HL-60 (cell line): ENCODE measurements around the gene SMTNL1.
A peak's percentile ranks its signal among the peaks of the same experiment; 100 is the strongest.

ENCODE experiments used
- GABPA ChIP-seq: IDR thresholded peaks from 2 replicates; pipeline ENCODE4 v1.6.1; 2012; ENCODE audit warnings: low read depth
- POLR2AphosphoS5 ChIP-seq: IDR thresholded peaks from 2 replicates; pipeline ENCODE4 v1.6.1; 2012; ENCODE audit warnings: low read depth
- TF ChIP-seq, protein P1 (sequence below): IDR thresholded peaks from one replicate; pipeline ENCODE4 v1.5.1; 2011; ENCODE audit warnings: low read length, control low read depth, inconsistent platforms; ENCODE audit not compliant: insufficient read depth

DNA sequence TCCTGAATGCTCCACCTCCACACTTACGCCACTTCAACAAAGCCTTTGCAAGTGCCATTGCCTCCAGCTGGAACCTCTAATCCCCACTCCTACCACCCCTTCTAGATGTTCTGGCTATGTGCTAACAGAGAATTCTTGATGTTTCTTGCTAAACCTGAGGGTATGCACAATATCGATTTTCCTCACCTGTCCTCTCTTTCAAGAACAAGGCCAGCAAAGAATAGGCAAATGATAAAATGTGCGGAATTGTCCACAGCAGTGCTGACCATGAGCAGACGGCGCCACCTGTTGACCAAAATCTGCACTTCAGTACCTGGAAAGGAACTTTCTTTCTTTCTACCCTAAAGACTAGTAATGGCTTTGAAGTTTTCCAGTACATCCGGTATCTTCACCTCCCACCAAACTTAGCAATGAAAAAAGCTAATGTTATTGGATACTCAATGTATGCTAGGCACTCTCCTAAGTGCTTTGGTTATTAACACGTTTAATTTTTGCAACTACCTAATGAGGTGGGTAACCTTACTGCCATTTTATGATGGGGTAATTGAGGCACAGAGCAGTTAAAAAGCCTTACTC, 10.3 kb upstream of the SMTNL1 start:
- TF ChIP-seq, protein P1, sequence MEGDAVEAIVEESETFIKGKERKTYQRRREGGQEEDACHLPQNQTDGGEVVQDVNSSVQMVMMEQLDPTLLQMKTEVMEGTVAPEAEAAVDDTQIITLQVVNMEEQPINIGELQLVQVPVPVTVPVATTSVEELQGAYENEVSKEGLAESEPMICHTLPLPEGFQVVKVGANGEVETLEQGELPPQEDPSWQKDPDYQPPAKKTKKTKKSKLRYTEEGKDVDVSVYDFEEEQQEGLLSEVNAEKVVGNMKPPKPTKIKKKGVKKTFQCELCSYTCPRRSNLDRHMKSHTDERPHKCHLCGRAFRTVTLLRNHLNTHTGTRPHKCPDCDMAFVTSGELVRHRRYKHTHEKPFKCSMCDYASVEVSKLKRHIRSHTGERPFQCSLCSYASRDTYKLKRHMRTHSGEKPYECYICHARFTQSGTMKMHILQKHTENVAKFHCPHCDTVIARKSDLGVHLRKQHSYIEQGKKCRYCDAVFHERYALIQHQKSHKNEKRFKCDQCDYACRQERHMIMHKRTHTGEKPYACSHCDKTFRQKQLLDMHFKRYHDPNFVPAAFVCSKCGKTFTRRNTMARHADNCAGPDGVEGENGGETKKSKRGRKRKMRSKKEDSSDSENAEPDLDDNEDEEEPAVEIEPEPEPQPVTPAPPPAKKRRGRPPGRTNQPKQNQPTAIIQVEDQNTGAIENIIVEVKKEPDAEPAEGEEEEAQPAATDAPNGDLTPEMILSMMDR = peak; percentile 86
- no peak for TF ChIP-seq POLR2AphosphoS5
- TF ChIP-seq GABPA = no peak
